Measurements from ENCODE around the gene ZFAND3.

- TF ChIP-seq POLR2A (IDR thresholded peaks at IDR 0.05; ENCODE audit: low read depth, low read length), result no peak
- no peak for TF ChIP-seq TAF1 (IDR thresholded peaks at IDR 0.05; ENCODE audit: borderline replicate concordance, low read depth, low read length)
- TF ChIP-seq POLR2AphosphoS5 (IDR thresholded peaks at IDR 0.05; ENCODE audit: low read depth, low read length), result no peak
Measured at GRCh38 chr6:37882292-37882691, 62.8 kb downstream of the ZFAND3 start.
